Measurements from ENCODE around the gene ANKHD1. TPM values are rescaled to one million over a fixed set of nuclear protein-coding genes. Genes with fewer than 3 reads are reported as not detected.
A peak's percentile ranks its signal among the peaks of the same experiment; 100 is the strongest.

The ANKHD1 gene
- total RNA-seq, 2 donors from 2014 or later, result 106 to 173 TPM

DNA sequence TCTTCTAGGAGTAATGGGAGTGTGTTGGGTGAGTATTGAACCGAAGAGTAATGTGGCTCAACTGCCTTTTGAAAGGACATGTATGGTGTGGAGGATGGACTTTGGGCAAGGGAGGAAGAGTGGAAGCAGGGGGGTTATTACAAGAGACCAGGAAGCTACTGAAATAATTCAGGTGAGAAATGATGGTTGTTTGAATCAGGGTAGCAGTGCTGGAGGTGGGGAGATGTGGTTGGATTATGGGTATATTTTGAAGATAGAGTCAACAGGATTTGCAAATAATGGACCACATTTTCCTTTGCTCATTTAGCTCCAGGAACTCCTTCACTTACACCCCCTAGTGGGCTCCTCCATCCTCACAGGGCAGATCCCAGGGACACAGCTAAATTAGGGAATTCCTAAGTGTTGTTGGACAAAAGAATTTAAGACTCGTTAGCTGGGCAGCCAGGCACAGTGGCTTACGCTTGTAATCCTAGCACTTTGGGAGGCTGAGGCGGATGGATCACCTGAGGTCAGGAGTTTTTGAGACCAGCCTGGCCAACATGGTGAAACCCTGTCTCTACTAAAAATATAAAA lies 42.8 kb upstream of the ANKHD1 start:
- Histone ChIP-seq H3K27me3 (replicated peaks; ENCODE audit: insufficient read depth) (no peaks in the 10 kb centered on the region), H3K4me1 (ENCODE audit: control insufficient read depth in 1 of 2, low read depth in 2 of 2) (peaks cover 0 to 9% of the 10 kb centered on the region in 2 donors), H3K36me3 (no peaks in the 10 kb centered on the region), H3K27ac (no peak overlapping the region), H3K9me3 (no peaks in the 10 kb centered on the region), H3K4me3 (no peak overlapping the region)
- DNase-seq (ENCODE audit: low spot score) (no peak), ATAC-seq (ENCODE audit: insufficient number of reproducible peaks, low FRiP score, low read depth) (no peak)
- TF ChIP-seq, protein P1, sequence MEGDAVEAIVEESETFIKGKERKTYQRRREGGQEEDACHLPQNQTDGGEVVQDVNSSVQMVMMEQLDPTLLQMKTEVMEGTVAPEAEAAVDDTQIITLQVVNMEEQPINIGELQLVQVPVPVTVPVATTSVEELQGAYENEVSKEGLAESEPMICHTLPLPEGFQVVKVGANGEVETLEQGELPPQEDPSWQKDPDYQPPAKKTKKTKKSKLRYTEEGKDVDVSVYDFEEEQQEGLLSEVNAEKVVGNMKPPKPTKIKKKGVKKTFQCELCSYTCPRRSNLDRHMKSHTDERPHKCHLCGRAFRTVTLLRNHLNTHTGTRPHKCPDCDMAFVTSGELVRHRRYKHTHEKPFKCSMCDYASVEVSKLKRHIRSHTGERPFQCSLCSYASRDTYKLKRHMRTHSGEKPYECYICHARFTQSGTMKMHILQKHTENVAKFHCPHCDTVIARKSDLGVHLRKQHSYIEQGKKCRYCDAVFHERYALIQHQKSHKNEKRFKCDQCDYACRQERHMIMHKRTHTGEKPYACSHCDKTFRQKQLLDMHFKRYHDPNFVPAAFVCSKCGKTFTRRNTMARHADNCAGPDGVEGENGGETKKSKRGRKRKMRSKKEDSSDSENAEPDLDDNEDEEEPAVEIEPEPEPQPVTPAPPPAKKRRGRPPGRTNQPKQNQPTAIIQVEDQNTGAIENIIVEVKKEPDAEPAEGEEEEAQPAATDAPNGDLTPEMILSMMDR (IDR thresholded peaks at IDR 0.05), result peak; percentile 24

DNA sequence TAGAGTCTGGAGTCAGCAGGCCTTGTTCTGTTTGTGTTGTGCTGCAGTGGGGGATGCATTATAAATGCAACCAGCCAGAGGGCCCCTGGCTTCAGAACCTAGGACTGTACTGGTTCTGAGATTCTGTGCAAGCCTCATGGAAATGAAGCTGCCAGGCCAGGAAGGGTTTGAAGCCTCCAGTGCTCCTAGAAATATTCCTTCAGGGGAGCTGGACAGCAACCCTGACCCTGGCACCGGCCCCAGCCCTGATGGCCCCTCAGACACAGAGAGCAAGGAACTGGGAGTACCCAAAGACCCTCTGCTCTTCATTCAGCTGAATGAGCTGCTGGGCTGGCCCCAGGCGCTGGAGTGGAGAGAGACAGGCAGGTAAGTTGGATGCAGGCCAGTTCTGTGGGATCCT lies 41.5 kb upstream of the ANKHD1 start, which contains the start of gene SLC4A9:
SLC4A9 (plus strand) TSS at position 94 of the 400 bp plus-strand sequence; CDS start at position 137, 43 bp downstream.
- H3K27ac ChIP-seq, result no peak within 1 kb of the TSS
- no peak for DNase-seq (ENCODE audit: low spot score)
- H3K4me3 ChIP-seq, result no peak within 1 kb of the TSS
- no peaks in the 10 kb centered on the region for H3K36me3 ChIP-seq
- H3K4me1 ChIP-seq (ENCODE audit: control insufficient read depth in 1 of 2, low read depth in 2 of 2), result peaks cover 0 to 9% of the 10 kb centered on the region in 2 donors
- H3K27me3 ChIP-seq (replicated peaks; ENCODE audit: insufficient read depth), result no peaks in the 10 kb centered on the region
- no peak for ATAC-seq (ENCODE audit: insufficient number of reproducible peaks, low FRiP score, low read depth)
- no peaks in the 10 kb centered on the region for H3K9me3 ChIP-seq
- TF ChIP-seq, protein P1 (IDR thresholded peaks at IDR 0.05), result no peak

DNA sequence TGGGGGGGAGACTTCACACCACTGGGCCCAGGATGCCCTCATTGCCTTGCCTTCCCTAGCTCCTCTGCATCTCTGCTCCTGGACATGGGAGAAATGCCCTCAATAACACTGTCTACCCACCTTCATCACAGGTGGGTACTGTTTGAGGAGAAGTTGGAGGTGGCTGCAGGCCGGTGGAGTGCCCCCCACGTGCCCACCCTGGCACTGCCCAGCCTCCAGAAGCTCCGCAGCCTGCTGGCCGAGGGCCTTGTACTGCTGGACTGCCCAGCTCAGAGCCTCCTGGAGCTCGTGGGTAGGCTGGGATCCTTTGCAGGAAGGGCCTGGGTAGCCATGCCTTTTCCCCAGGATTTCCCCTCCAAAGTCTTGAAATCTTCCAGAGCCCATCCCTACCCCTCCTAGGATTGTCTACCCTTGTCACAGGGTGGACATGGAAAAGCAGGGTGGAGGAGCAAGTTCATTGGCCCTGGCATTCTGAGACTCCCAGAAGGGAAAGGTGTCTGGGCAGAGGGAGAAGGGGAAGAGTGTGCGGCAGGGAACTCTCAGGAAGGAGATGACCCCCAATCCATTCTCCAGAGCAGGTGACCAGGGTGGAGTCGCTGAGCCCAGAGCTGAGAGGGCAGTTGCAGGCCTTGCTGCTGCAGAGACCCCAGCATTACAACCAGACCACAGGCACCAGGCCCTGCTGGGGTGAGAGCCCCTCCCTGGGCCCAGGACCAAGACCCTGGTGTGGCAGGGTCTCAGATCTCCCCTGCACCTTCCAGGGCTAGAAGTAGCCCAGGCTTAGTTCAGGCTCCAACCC lies 40.8 kb upstream of the ANKHD1 start:
- DNase-seq (ENCODE audit: low spot score), result no peak
- Histone ChIP-seq H3K4me1 (ENCODE audit: control insufficient read depth in 1 of 2, low read depth in 2 of 2) (peaks cover 0 to 9% of the 10 kb centered on the region in 2 donors), H3K27me3 (replicated peaks; ENCODE audit: insufficient read depth) (no peaks in the 10 kb centered on the region), H3K4me3 (no peak overlapping the region), H3K27ac (no peak overlapping the region), H3K9me3 (no peaks in the 10 kb centered on the region), H3K36me3 (no peaks in the 10 kb centered on the region)
- TF ChIP-seq, protein P1 (IDR thresholded peaks at IDR 0.05), result no peak
- no peak for ATAC-seq (ENCODE audit: insufficient number of reproducible peaks, low FRiP score, low read depth)

DNA sequence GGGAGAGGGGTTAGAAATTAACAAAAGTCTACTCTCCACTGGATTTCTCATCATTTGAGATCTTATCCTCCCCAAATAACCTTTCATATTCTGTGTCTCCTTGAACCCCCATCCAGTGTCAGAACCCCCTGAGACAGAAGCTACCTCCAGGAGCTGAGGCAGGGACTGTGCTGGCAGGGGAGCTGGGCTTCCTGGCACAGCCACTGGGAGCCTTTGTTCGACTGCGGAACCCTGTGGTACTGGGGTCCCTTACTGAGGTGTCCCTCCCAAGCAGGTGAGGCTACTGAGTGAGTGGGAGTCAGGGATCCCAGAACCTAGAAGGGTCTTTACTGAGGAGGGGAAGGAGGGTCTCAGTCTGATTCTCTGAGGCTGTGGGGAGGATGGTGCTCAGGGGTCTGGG lies 39.7 kb upstream of the ANKHD1 start:
- DNase-seq (ENCODE audit: low spot score) (no peak), ATAC-seq (ENCODE audit: insufficient number of reproducible peaks, low FRiP score, low read depth) (no peak)
- Histone ChIP-seq H3K4me1 (ENCODE audit: control insufficient read depth in 1 of 2, low read depth in 2 of 2) (peaks cover 0 to 9% of the 10 kb centered on the region in 2 donors), H3K4me3 (no peak overlapping the region), H3K27me3 (replicated peaks; ENCODE audit: insufficient read depth) (no peaks in the 10 kb centered on the region), H3K9me3 (no peaks in the 10 kb centered on the region), H3K27ac (no peak overlapping the region), H3K36me3 (no peaks in the 10 kb centered on the region)
- TF ChIP-seq, protein P1 (IDR thresholded peaks at IDR 0.05), result no peak

DNA sequence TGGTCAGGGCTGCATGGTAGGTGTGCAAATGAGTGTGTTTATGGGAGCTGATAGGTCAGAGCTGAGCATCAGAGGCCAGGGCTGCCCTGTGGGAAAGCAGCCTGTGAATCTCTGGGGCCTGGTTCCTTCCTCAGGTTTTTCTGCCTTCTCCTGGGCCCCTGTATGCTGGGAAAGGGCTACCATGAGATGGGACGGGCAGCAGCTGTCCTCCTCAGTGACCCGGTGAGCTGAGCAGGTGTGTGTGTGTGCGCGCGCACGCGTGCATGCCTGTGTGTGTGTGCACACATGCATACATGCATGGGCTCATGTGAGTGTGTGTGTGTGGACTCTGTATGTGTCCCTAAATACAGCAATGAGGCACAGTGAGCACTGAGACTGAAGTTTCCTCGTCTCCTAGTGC lies 39.3 kb upstream of the ANKHD1 start:
- ATAC-seq (ENCODE audit: insufficient number of reproducible peaks, low FRiP score, low read depth) (no peak), DNase-seq (ENCODE audit: low spot score) (no peak)
- Histone ChIP-seq H3K36me3 (no peaks in the 10 kb centered on the region), H3K27ac (no peak overlapping the region), H3K4me1 (ENCODE audit: control insufficient read depth in 1 of 2, low read depth in 2 of 2) (peaks cover 0 to 6% of the 10 kb centered on the region in 2 donors), H3K4me3 (no peak overlapping the region), H3K27me3 (replicated peaks; ENCODE audit: insufficient read depth) (no peaks in the 10 kb centered on the region), H3K9me3 (no peaks in the 10 kb centered on the region)
- TF ChIP-seq, protein P1 (IDR thresholded peaks at IDR 0.05), result no peak
